ENCODE data around the gene RNPEPL1.

The RNPEPL1 gene

GRCh38 chr2:240590681-240591111 lies 22.4 kb downstream of the RNPEPL1 start:
- Histone ChIP-seq H3K27ac (replicated peaks) (no peak overlapping the region), H3K27me3 (ENCODE audit: insufficient read depth, poor library complexity, severe bottlenecking) (no peaks in the 10 kb centered on the region), H3K4me3 (replicated peaks; ENCODE audit: insufficient read depth, low read length) (no peak overlapping the region)
- no peak for TF ChIP-seq POLR2AphosphoS5 (IDR thresholded peaks at IDR 0.05; ENCODE audit: low read depth)
- TF ChIP-seq CTCF (IDR thresholded peaks at IDR 0.05; ENCODE audit: insufficient read depth, low read length): no peak
- no peak for TF ChIP-seq REST (IDR thresholded peaks at IDR 0.05; ENCODE audit: insufficient replicate concordance, low read depth)
- TF ChIP-seq GABPA (IDR thresholded peaks at IDR 0.05; ENCODE audit: low read depth): no peak
- no peak for TF ChIP-seq SPI1 (IDR thresholded peaks at IDR 0.05; ENCODE audit: borderline replicate concordance, low read depth)
- no peak for DNase-seq (ENCODE audit: low read depth in 1 of 2, low spot score in 1 of 2)

GRCh38 chr2:240591226-240591625 lies 22.9 kb downstream of the RNPEPL1 start:
- TF ChIP-seq SPI1 (IDR thresholded peaks at IDR 0.05; ENCODE audit: borderline replicate concordance, low read depth) (no peak), POLR2AphosphoS5 (IDR thresholded peaks at IDR 0.05; ENCODE audit: low read depth) (no peak), GABPA (IDR thresholded peaks at IDR 0.05; ENCODE audit: low read depth) (no peak), CTCF (IDR thresholded peaks at IDR 0.05; ENCODE audit: insufficient read depth, low read length) (no peak), REST (IDR thresholded peaks at IDR 0.05; ENCODE audit: insufficient replicate concordance, low read depth) (no peak)
- H3K27me3 ChIP-seq (ENCODE audit: insufficient read depth, poor library complexity, severe bottlenecking): no peaks in the 10 kb centered on the region
- no peak overlapping the region for H3K27ac ChIP-seq (replicated peaks)
- H3K4me3 ChIP-seq (replicated peaks; ENCODE audit: insufficient read depth, low read length): no peak overlapping the region
- no peak for DNase-seq (ENCODE audit: low read depth in 1 of 2, low spot score in 1 of 2)

- H3K27me3 ChIP-seq (ENCODE audit: insufficient read depth, poor library complexity, severe bottlenecking): no peaks in the 10 kb centered on the region
- no peak overlapping the region for H3K4me3 ChIP-seq (replicated peaks; ENCODE audit: insufficient read depth, low read length)
- no peak overlapping the region for H3K27ac ChIP-seq (replicated peaks)
- no peak for TF ChIP-seq GABPA (IDR thresholded peaks at IDR 0.05; ENCODE audit: low read depth)
- no peak for TF ChIP-seq POLR2AphosphoS5 (IDR thresholded peaks at IDR 0.05; ENCODE audit: low read depth)
- TF ChIP-seq SPI1 (IDR thresholded peaks at IDR 0.05; ENCODE audit: borderline replicate concordance, low read depth): no peak
- TF ChIP-seq CTCF (IDR thresholded peaks at IDR 0.05; ENCODE audit: insufficient read depth, low read length): no peak
- no peak for TF ChIP-seq REST (IDR thresholded peaks at IDR 0.05; ENCODE audit: insufficient replicate concordance, low read depth)
- no peak for DNase-seq (ENCODE audit: low read depth in 1 of 2, low spot score in 1 of 2)
These were observed 23.5 kb downstream of the RNPEPL1 start for GRCh38 chr2:240591784-240592183.

Data from HL-60 (cell line).